ENCODE measurements around the gene TEX2. TPM values are rescaled to one million over a fixed set of nuclear protein-coding genes. Genes with fewer than 3 reads are reported as not detected.

The TEX2 gene
- total and polyA plus RNA-seq, 2 donors (not counting 3 experiments of a cell fraction or from before 2014, with no cell fraction given): 13.3 to 25.8 TPM

GRCh38 chr17:64255764-64256163 is 7.3 kb downstream of the TEX2 start:
- POLR2A ChIA-PET: no interaction called here
- BruUV-seq (replicated peaks): no TSS peak

More at GRCh38 chr17:64255764-64256163, 7.3 kb downstream of the TEX2 start:
- Histone ChIP-seq H3K9me3 (replicated peaks; ENCODE audit: control insufficient read depth, insufficient read depth, low read length) (no peaks in the 10 kb centered on the region), H3K9ac (replicated peaks; ENCODE audit: extremely low read depth, insufficient read depth, low read length) (no peak overlapping the region), H3K4me2 (ENCODE audit: insufficient read depth, low read length) (no peak overlapping the region), H3K9me1 (replicated peaks; ENCODE audit: control insufficient read depth, extremely low read depth, insufficient read depth, low read length) (no peaks in the 10 kb centered on the region), H4K20me1 (replicated peaks; ENCODE audit: control insufficient read depth, extremely low read depth, insufficient read depth, low read length) (no peaks in the 10 kb centered on the region), H2AFZ (ENCODE audit: low read depth, low read length) (no peak overlapping the region), H3K4me1 (ENCODE audit: control insufficient read depth, extremely low read depth, insufficient read depth, low read length) (no peaks in the 10 kb centered on the region), H3K36me3 (ENCODE audit: control insufficient read depth in 2 of 2, extremely low read depth in 1 of 2, insufficient read depth in 2 of 2, low read length in 2 of 2) (no peaks in the 10 kb centered on the region), H3K27me3 (ENCODE audit: control insufficient read depth in 2 of 2, insufficient read depth in 2 of 2, low read length in 2 of 2) (no peaks in the 10 kb centered on the region), H3K79me2 (ENCODE audit: control insufficient read depth, insufficient read depth, low read length) (peaks cover 12% of the 10 kb centered on the region), H3K4me3 (replicated peaks in 1 of 3; ENCODE audit: insufficient read depth in 1 of 3, low read depth in 1 of 3, low read length in 3 of 3) (no peak overlapping the region), H3K27ac (ENCODE audit: insufficient read depth, low read depth, low read length) (no peak overlapping the region)
- CTCF ChIA-PET: no interaction called here
- intact Hi-C loops (cut with micrococcal nuclease): no loop called here
- dilution Hi-C loops (cut with MboI; ENCODE audit: extremely low pct_ligation_motif_present, low sequenced_read_pairs): no loop called here
- no peak for FAIRE-seq
- TF ChIP-seq EZH2 (IDR thresholded peaks at IDR 0.05; ENCODE audit: borderline replicate concordance, low read depth, low read length, severe bottlenecking) (no peak), POLR2A (IDR thresholded peaks at IDR 0.05; ENCODE audit: low read depth, low read length) (no peak), FOS (IDR thresholded peaks at IDR 0.05; ENCODE audit: borderline replicate concordance, insufficient read depth, low read length) (no peak), GATA2 (IDR thresholded peaks at IDR 0.05; ENCODE audit: insufficient read depth, insufficient read length, low read depth, low read length) (no peak), CTCF (IDR thresholded peaks at IDR 0.05; ENCODE audit: extremely low read depth in 1 of 2, insufficient read depth in 1 of 2, low read depth in 1 of 2, low read length in 2 of 2) (no peak), POLR2AphosphoS5 (IDR thresholded peaks at IDR 0.05; ENCODE audit: insufficient read depth, low read depth, low read length) (no peak), MAX (IDR thresholded peaks at IDR 0.05; ENCODE audit: insufficient read depth, insufficient read length) (no peak), JUN (IDR thresholded peaks at IDR 0.05; ENCODE audit: borderline replicate concordance, insufficient read depth, insufficient read length, low read depth) (no peak)
- DNase-seq (ENCODE audit: low read depth, low spot score): no peak

All from endothelial cell of umbilical vein (primary cell).